ENCODE data around the gene CD68. TPM values are rescaled to one million over a fixed set of nuclear protein-coding genes. Genes with fewer than 3 reads are reported as not detected.
"Not testable (repeated sequence)": the region's sequence is repeated elsewhere in the genome, so short reads cannot be mapped to it uniquely, and the experiment has no call there.

Gene CD68
- total RNA-seq, 1 donor from 2014 or later = 40.4 TPM

GRCh38 chr17:7589204-7589868 lies 9.9 kb downstream of the CD68 start:
- ATAC-seq = peak; percentile 84
- intact Hi-C loops (cut with DNase I) = loop anchor here (5.0 to 10.0 kb wide), 3 partner anchors 152 to 265 kb away; partner anchors contain the start of genes FGF11, NEURL4, TMEM102 and TMEM95
- peak; percentile 94 for DNase-seq (ENCODE audit: missing footprints)

GRCh38 chr17:7589891-7590691 lies 10.7 kb downstream of the CD68 start, which contains the start of gene SOX15:
Gene SOX15, minus strand, starts transcription at chr17:7590094. Its CDS starts 418 bp downstream, at chr17:7589676.
- ATAC-seq = no peak
- DNase-seq (ENCODE audit: missing footprints) = no peak
- intact Hi-C loops (cut with DNase I) = loop anchor here (5.0 to 10.0 kb wide), 3 partner anchors 153 to 265 kb away; partner anchors contain the start of genes FGF11, NEURL4, TMEM102 and TMEM95

- ATAC-seq = no peak
- DNase-seq (ENCODE audit: missing footprints) = no peak
- intact Hi-C loops (cut with DNase I) = no loop called here
Observed at GRCh38 chr17:7590743-7591142, 11.3 kb downstream of the CD68 start.

- ATAC-seq = no peak
- no peak for DNase-seq (ENCODE audit: missing footprints)
- intact Hi-C loops (cut with DNase I) = no loop called here
Observed at GRCh38 chr17:7591596-7591995, 12.2 kb downstream of the CD68 start.

GRCh38 chr17:7592422-7593021 lies 13.1 kb downstream of the CD68 start:
- ATAC-seq = no peak
- intact Hi-C loops (cut with DNase I) = no loop called here

GRCh38 chr17:7593296-7593695 lies 13.9 kb downstream of the CD68 start:
- ATAC-seq (no peak), DNase-seq (ENCODE audit: missing footprints) (no peak)
- intact Hi-C loops (cut with DNase I) = no loop called here

More at GRCh38 chr17:7592422-7593021, 13.1 kb downstream of the CD68 start:
- DNase-seq (ENCODE audit: missing footprints) = no peak

GRCh38 chr17:7597561-7597960 lies 18.1 kb downstream of the CD68 start:
- DNase-seq (ENCODE audit: missing footprints); intact Hi-C loops (cut with DNase I); ATAC-seq: not testable (repeated sequence)

- no peak for DNase-seq (ENCODE audit: missing footprints)
- peak; percentile 96 for ATAC-seq
- intact Hi-C loops (cut with DNase I) = no loop called here
Observed at GRCh38 chr17:7606280-7606679, 26.8 kb downstream of the CD68 start.

GRCh38 chr17:7610641-7611040 lies 31.2 kb downstream of the CD68 start:
- ATAC-seq (no peak), DNase-seq (ENCODE audit: missing footprints) (no peak)
- intact Hi-C loops (cut with DNase I) = no loop called here

GRCh38 chr17:7611635-7612293 lies 32.3 kb downstream of the CD68 start:
- ATAC-seq = no peak
- intact Hi-C loops (cut with DNase I) = no loop called here
- no peak for DNase-seq (ENCODE audit: missing footprints)

- ATAC-seq = no peak
- intact Hi-C loops (cut with DNase I) = no loop called here
- no peak for DNase-seq (ENCODE audit: missing footprints)
Observed at GRCh38 chr17:7612294-7612640, 32.8 kb downstream of the CD68 start.

- intact Hi-C loops (cut with DNase I) = no loop called here
- DNase-seq (ENCODE audit: missing footprints) (no peak), ATAC-seq (no peak)
Observed at GRCh38 chr17:7613769-7614424, 34.5 kb downstream of the CD68 start.

- DNase-seq (ENCODE audit: missing footprints) (peak; percentile 100), ATAC-seq (peak; percentile 99)
- intact Hi-C loops (cut with DNase I) = loop anchor here (1.0 kb wide), 1 partner anchor 74 kb away; the partner anchor contains the start of gene WRAP53
Observed at GRCh38 chr17:7614425-7615264, 35.2 kb downstream of the CD68 start, which contains the start of gene FXR2. Gene FXR2, minus strand, starts transcription at chr17:7614897. Its CDS starts 365 bp downstream, at chr17:7614532.

- intact Hi-C loops (cut with DNase I) = loop anchor here (1.0 kb wide), 1 partner anchor 73 kb away; the partner anchor contains the start of gene WRAP53
- ATAC-seq (no peak), DNase-seq (ENCODE audit: missing footprints) (no peak)
Observed at GRCh38 chr17:7615265-7615747, 35.9 kb downstream of the CD68 start.

- ATAC-seq = no peak
- no peak for DNase-seq (ENCODE audit: missing footprints)
- intact Hi-C loops (cut with DNase I) = no loop called here
Observed at GRCh38 chr17:7618608-7619007, 39.2 kb downstream of the CD68 start.

GRCh38 chr17:7620835-7621234 lies 41.4 kb downstream of the CD68 start:
- intact Hi-C loops (cut with DNase I) = no loop called here
- ATAC-seq (no peak), DNase-seq (ENCODE audit: missing footprints) (no peak)

GRCh38 chr17:7623661-7624060 lies 44.2 kb downstream of the CD68 start:
- no peak for DNase-seq (ENCODE audit: missing footprints)

More at GRCh38 chr17:7623661-7624060, 44.2 kb downstream of the CD68 start:
- intact Hi-C loops (cut with DNase I) = no loop called here
- ATAC-seq = no peak
